Effector CD4-positive, alpha-beta T cell (primary cell): ENCODE measurements around the gene MYRIP.

Source experiments
- DNase-seq: peaks from one replicate; pipeline ENCODE4 v3.0.0-alpha.2; 2020

MYRIP gene

GRCh38 chr3:40192628-40193027, 383.2 kb downstream of the MYRIP start:
- DNase-seq = no peak

- no peak for DNase-seq
Measured at GRCh38 chr3:40196966-40197365, 387.6 kb downstream of the MYRIP start.

- DNase-seq = no peak
Measured at GRCh38 chr3:40200692-40201316, 391.4 kb downstream of the MYRIP start.

- no peak for DNase-seq
Measured at GRCh38 chr3:40201770-40202169, 392.4 kb downstream of the MYRIP start.

GRCh38 chr3:40206522-40206921, 397.1 kb downstream of the MYRIP start:
- no peak for DNase-seq

GRCh38 chr3:40207796-40208195, 398.4 kb downstream of the MYRIP start:
- DNase-seq = no peak

- DNase-seq = no peak
Measured at GRCh38 chr3:40208251-40208650, 398.8 kb downstream of the MYRIP start.

- no peak for DNase-seq
Measured at GRCh38 chr3:40211579-40211978, 402.2 kb downstream of the MYRIP start.

GRCh38 chr3:40213556-40213955, 404.1 kb downstream of the MYRIP start:
- no peak for DNase-seq

GRCh38 chr3:40215015-40215414, 405.6 kb downstream of the MYRIP start:
- DNase-seq = no peak

- DNase-seq = no peak
Measured at GRCh38 chr3:40216471-40216870, 407.1 kb downstream of the MYRIP start.

GRCh38 chr3:40223856-40224255, 414.4 kb downstream of the MYRIP start:
- DNase-seq = no peak

GRCh38 chr3:40224796-40225515, 415.5 kb downstream of the MYRIP start:
- no peak for DNase-seq

GRCh38 chr3:40226636-40227035, 417.2 kb downstream of the MYRIP start:
- no peak for DNase-seq

- no peak for DNase-seq
Measured at GRCh38 chr3:40228792-40229350, 419.5 kb downstream of the MYRIP start.

- DNase-seq = no peak
Measured at GRCh38 chr3:40229386-40229785, 420.0 kb downstream of the MYRIP start.

GRCh38 chr3:40229963-40230362, 420.6 kb downstream of the MYRIP start:
- no peak for DNase-seq

GRCh38 chr3:40230382-40230781, 421.0 kb downstream of the MYRIP start:
- no peak for DNase-seq

- no peak for DNase-seq
Measured at GRCh38 chr3:40232626-40233025, 423.2 kb downstream of the MYRIP start.

GRCh38 chr3:40237159-40237558, 427.8 kb downstream of the MYRIP start:
- no peak for DNase-seq

- DNase-seq = no peak
Measured at GRCh38 chr3:40237889-40238571, 428.6 kb downstream of the MYRIP start.

- DNase-seq = no peak
Measured at GRCh38 chr3:40240921-40241320, 431.5 kb downstream of the MYRIP start.

GRCh38 chr3:40242216-40242615, 432.8 kb downstream of the MYRIP start:
- DNase-seq = no peak

GRCh38 chr3:40242638-40243037, 433.2 kb downstream of the MYRIP start:
- no peak for DNase-seq
